ENCODE data around the gene COX7A2L. TPM values are rescaled to one million over a fixed set of nuclear protein-coding genes. Genes with fewer than 3 reads are reported as not detected.
A peak's percentile ranks its signal among the peaks of the same experiment; 100 is the strongest.

The COX7A2L gene
- total RNA-seq, 1 donor from 2014 or later = 109 TPM

GRCh38 chr2:42363413-42363812, 2.4 kb upstream of the COX7A2L start:
- Histone ChIP-seq H3K4me3 (no peak overlapping the region), H3K4me1 (peaks cover 39% of the 10 kb centered on the region), H3K27me3 (ENCODE audit: low read depth) (peaks cover 5% of the 10 kb centered on the region), H3K36me3 (no peaks in the 10 kb centered on the region), H3K27ac (replicated peaks) (no peak overlapping the region), H3K9me3 (replicated peaks) (no peaks in the 10 kb centered on the region)
- intact Hi-C loops (cut with micrococcal nuclease) = no loop called here
- no peak for DNase-seq
- TF ChIP-seq, protein P1, sequence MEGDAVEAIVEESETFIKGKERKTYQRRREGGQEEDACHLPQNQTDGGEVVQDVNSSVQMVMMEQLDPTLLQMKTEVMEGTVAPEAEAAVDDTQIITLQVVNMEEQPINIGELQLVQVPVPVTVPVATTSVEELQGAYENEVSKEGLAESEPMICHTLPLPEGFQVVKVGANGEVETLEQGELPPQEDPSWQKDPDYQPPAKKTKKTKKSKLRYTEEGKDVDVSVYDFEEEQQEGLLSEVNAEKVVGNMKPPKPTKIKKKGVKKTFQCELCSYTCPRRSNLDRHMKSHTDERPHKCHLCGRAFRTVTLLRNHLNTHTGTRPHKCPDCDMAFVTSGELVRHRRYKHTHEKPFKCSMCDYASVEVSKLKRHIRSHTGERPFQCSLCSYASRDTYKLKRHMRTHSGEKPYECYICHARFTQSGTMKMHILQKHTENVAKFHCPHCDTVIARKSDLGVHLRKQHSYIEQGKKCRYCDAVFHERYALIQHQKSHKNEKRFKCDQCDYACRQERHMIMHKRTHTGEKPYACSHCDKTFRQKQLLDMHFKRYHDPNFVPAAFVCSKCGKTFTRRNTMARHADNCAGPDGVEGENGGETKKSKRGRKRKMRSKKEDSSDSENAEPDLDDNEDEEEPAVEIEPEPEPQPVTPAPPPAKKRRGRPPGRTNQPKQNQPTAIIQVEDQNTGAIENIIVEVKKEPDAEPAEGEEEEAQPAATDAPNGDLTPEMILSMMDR (IDR thresholded peaks at IDR 0.05; ENCODE audit: borderline replicate concordance) = no peak

DNA sequence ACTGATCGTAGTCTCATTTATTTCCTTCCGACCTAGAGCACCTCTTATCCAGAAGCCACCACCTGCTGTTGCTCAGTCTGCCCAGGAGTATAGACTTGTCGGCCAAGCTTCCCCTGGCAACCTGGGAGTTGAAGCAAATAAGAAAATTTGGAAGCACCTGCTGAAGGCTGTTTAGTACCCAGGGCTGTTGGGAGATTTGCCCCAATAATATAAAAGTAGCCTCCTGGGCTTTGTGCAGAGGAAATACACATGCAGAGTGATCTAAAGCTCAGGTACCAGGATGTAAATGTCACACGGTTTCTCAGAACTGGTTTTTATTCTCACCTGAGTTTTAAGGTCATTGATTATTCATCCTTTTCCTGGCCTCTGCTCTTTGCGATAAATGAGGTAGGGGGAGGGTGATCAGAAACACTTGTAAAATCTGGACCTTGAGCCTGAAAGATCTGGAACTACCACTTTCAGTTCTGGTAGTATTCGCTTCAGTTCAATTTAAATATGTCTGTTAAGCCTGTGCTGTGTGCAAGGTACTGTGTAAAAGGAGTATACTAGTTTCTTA, 789 bp upstream of the COX7A2L start:
- H3K27me3 ChIP-seq (ENCODE audit: low read depth) = peaks cover 5% of the 10 kb centered on the region
- no peaks in the 10 kb centered on the region for H3K9me3 ChIP-seq (replicated peaks)
- peak overlapping the region; percentile 99 for H3K27ac ChIP-seq (replicated peaks)
- peak overlapping the region; percentile 94 for H3K4me3 ChIP-seq
- peaks cover 47% of the 10 kb centered on the region for H3K4me1 ChIP-seq
- no peaks in the 10 kb centered on the region for H3K36me3 ChIP-seq
- DNase-seq = no peak
- intact Hi-C loops (cut with micrococcal nuclease) = no loop called here
- TF ChIP-seq, protein P1 (IDR thresholded peaks at IDR 0.05; ENCODE audit: borderline replicate concordance) = no peak

DNA sequence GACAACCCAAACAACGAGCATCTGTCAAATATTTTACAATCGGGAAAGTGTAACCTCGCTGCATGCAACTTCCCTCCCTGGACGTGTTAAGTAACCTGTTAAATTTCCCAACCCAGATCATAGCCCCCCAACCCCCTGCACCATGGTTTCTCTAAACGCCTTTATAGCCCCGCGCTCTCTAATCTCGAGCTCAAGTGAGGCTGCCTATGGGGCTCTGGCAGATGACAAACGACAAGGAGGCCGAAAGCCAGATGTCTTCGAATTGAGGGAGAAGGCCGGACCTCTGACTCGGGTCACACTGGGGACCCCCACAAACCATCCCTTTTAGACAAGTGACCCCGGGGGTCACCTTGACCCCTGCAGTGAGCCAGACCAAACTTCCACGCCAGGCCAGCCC, 526 bp downstream of the COX7A2L start:
- Histone ChIP-seq H3K4me3 (peak overlapping the region; percentile 94), H3K27me3 (ENCODE audit: low read depth) (no peaks in the 10 kb centered on the region), H3K9me3 (replicated peaks) (no peaks in the 10 kb centered on the region), H3K4me1 (peaks cover 53% of the 10 kb centered on the region), H3K36me3 (no peaks in the 10 kb centered on the region), H3K27ac (replicated peaks) (peak overlapping the region; percentile 99)
- DNase-seq = no peak
- TF ChIP-seq, protein P1 (IDR thresholded peaks at IDR 0.05; ENCODE audit: borderline replicate concordance) = no peak
- intact Hi-C loops (cut with micrococcal nuclease) = no loop called here

DNA sequence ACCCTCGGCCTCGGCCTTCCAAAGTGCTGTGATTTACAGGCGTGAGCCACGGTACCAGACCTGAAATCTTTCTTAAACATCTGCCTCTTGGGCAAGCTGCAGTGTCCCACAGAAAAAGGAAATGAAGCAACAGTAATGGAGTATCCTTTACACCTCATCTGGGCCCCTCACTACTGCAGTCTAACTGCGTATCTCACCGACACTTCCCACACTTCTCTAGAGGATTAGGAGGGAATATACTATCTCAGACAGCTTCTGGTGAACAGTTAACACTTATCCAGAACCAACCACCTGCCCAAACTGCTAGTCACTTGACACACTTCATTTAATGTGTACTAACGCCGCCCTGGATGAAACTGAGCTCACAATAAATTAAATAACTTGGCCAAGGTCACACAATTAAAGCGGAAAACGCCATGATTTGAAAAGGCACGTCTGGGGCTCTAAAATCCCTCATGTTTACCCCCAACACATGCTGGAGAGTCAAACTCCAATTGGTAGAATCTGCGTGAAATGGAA, 993 bp downstream of the COX7A2L start:
- DNase-seq = no peak
- Histone ChIP-seq H3K4me3 (peak overlapping the region; percentile 94), H3K9me3 (replicated peaks) (no peaks in the 10 kb centered on the region), H3K4me1 (peaks cover 58% of the 10 kb centered on the region), H3K36me3 (no peaks in the 10 kb centered on the region), H3K27me3 (ENCODE audit: low read depth) (no peaks in the 10 kb centered on the region), H3K27ac (replicated peaks) (peak overlapping the region; percentile 99)
- intact Hi-C loops (cut with micrococcal nuclease) = no loop called here
- TF ChIP-seq, protein P1 (IDR thresholded peaks at IDR 0.05; ENCODE audit: borderline replicate concordance) = no peak

DNA sequence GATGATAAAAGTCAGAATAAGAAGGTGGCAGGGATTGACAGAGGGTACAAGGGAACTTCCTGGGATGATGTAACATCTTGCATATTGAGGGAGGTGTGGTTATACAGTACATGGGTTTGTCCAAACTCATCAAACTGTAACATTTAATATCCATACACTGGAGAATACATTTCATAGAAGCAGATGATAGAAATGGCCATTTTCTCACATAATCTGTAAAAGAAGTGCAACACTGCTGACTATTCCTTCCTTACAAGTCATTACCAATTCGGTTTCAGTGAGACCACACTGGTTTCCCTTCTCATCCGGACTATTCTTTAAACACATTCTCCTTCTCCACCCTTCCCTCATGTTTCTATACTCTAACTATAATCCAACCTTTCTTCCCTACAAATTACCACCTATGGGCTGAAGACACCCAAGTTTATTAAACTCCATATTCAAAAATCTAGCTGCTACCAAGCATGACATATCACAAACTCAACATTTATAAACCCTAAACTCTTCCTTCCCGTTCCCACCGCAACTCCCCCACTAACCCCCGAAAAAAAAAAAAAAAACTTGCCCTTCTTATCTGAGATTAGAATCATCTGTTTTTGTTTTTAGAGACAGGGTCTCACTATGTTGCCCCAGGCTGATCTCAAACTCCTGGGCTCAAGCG, 1.6 kb downstream of the COX7A2L start:
- DNase-seq = no peak
- H3K4me3 ChIP-seq = peak overlapping the region; percentile 94
- TF ChIP-seq, protein P1 (IDR thresholded peaks at IDR 0.05; ENCODE audit: borderline replicate concordance) = no peak
- no peaks in the 10 kb centered on the region for H3K9me3 ChIP-seq (replicated peaks)
- H3K27me3 ChIP-seq (ENCODE audit: low read depth) = no peaks in the 10 kb centered on the region
- peak overlapping the region; percentile 99 for H3K27ac ChIP-seq (replicated peaks)
- no peaks in the 10 kb centered on the region for H3K36me3 ChIP-seq
- intact Hi-C loops (cut with micrococcal nuclease) = no loop called here
- H3K4me1 ChIP-seq = peaks cover 64% of the 10 kb centered on the region
